HCT116 (cell line): Measurements from ENCODE around the gene C16orf74. TPM values are rescaled to one million over a fixed set of nuclear protein-coding genes. Genes with fewer than 3 reads are reported as not detected.

Source experiments
- ATAC-seq: fragments of 200-7000 bp; cut with Tn5 transposase; 2 replicates; pipeline ENCODE4 v1.9.1; 2020; ENCODE audit warnings: mild to moderate bottlenecking, moderate library complexity
- BruUV-seq: library from RNA; stranded (reverse); fragments of 400-500 nt; replicated peaks from 2 replicates; lab custom pipeline; 2021; lab: Mats Ljungman, UMichigan
- CTCF ChIA-PET: fragments of 300-600 bp; sonication (Branson Sonifier 250); formaldehyde crosslinking; loops from one replicate; lab custom pipeline; 2021; ENCODE audit warnings: antibody characterized with exemption; lab: Charles Lee
- POLR2A ChIA-PET: fragments of 300-600, 350-600 bp; sonication (Branson Sonifier 250); formaldehyde crosslinking; loops from one replicate; lab custom pipeline; 2021; ENCODE audit warnings: antibody characterized with exemption; lab: Charles Lee
- RAD21 ChIA-PET, 2 experiments: fragments of 300-600 bp; sonication (Branson Sonifier 250); formaldehyde crosslinking; loops; one replicate each; lab custom pipeline; 2023; ENCODE audit warnings: low total read pairs in 2 of 2; ENCODE audit not compliant: uncharacterized antibody in 2 of 2, unreplicated experiment in 2 of 2, low non-redundant PET in 1 of 2; lab: Charles Lee
- DNase-seq: peaks from one replicate; pipeline ENCODE4 v3.0.0-alpha.2; 2010; ENCODE audit warnings: low read depth, low spot score
- H2AFZ ChIP-seq: fragments of 200-600 bp; shearing (Covaris generic), sonication (generic); 2 replicates; pipeline ENCODE4 v1.6.1; 2017; ENCODE audit warnings: low read depth, mixed run types, mixed read lengths, antibody characterized with exemption, low read length; ENCODE audit not compliant: poor library complexity, severe bottlenecking
- H3K27ac ChIP-seq: 2 replicates; pipeline ENCODE4 v1.5.1; 2012; ENCODE audit warnings: low read depth, low read length
- H3K27me3 ChIP-seq: fragments of 200-600 bp; sonication (generic); 2 replicates; pipeline ENCODE4 v1.6.1; 2016; ENCODE audit warnings: mixed run types, low read length, mixed read lengths; ENCODE audit not compliant: insufficient read depth
- H3K36me3 ChIP-seq, 2 experiments: fragments of 200-500 bp in 1 of 2; fragments of 200-600 bp in 1 of 2; sonication (Bioruptor generic) in 1 of 2; sonication (generic) in 1 of 2; 2 replicates each; pipeline versions ENCODE4 v1.5.1 to v1.6.1; 2014 to 2016; ENCODE audit warnings: low read length in 2 of 2, inconsistent platforms in 1 of 2, mixed read lengths in 1 of 2, mixed run types in 1 of 2; ENCODE audit not compliant: insufficient read depth in 2 of 2, control insufficient read depth in 1 of 2
- H3K4me1 ChIP-seq, 2 experiments: fragments of 200-600 bp in 1 of 2; sonication (generic) in 1 of 2; 2 replicates each; pipeline versions ENCODE4 v1.5.1 to v1.6.1; 2012 to 2017; ENCODE audit warnings: low read length in 2 of 2, inconsistent platforms in 1 of 2, mild to moderate bottlenecking in 1 of 2, mixed read lengths in 1 of 2, mixed run types in 1 of 2, moderate library complexity in 1 of 2; ENCODE audit not compliant: insufficient read depth in 2 of 2, control insufficient read depth in 1 of 2
- H3K4me2 ChIP-seq: fragments of 200-600 bp; sonication (generic); 2 replicates; pipeline ENCODE4 v1.6.1; 2017; ENCODE audit warnings: mixed run types, low read length, mixed read lengths
- H3K4me3 ChIP-seq, 2 experiments: fragments of 200-600 bp in 1 of 2; sonication (generic) in 1 of 2; replicated peaks in 1 of 2; 2 replicates each; pipeline ENCODE4 v1.5.1; 2011 to 2016; ENCODE audit warnings: low read length in 2 of 2, control low read depth in 1 of 2, low read depth in 1 of 2, mild to moderate bottlenecking in 1 of 2, mixed read lengths in 1 of 2, mixed run types in 1 of 2
- H3K79me2 ChIP-seq: fragments of 200-600 bp; sonication (generic); 2 replicates; pipeline ENCODE4 v1.6.1; 2017; ENCODE audit warnings: mild to moderate bottlenecking, mixed run types, low read length, moderate library complexity, mixed read lengths; ENCODE audit not compliant: insufficient read depth
- H3K9ac ChIP-seq: fragments of 200-600 bp; sonication (generic); 2 replicates; pipeline ENCODE4 v1.6.1; 2016; ENCODE audit warnings: low read length, mixed read lengths
- H3K9me2 ChIP-seq: fragments of 200-600 bp; sonication (generic), shearing (Covaris generic); 2 replicates; pipeline ENCODE4 v1.6.1; 2017; ENCODE audit warnings: mixed run types, mild to moderate bottlenecking, moderate library complexity; ENCODE audit not compliant: insufficient read depth
- H3K9me3 ChIP-seq, 2 experiments: fragments of 200-500 bp in 1 of 2; fragments of 200-600 bp in 1 of 2; sonication (Bioruptor generic) in 1 of 2; sonication (generic) in 1 of 2; 2 replicates each; pipeline ENCODE4 v1.6.1; 2014 to 2017; ENCODE audit warnings: low read length in 2 of 2, mixed read lengths in 2 of 2, inconsistent platforms in 1 of 2, low read depth in 1 of 2, mild to moderate bottlenecking in 1 of 2, mixed run types in 1 of 2, moderate library complexity in 1 of 2; ENCODE audit not compliant: control insufficient read depth in 1 of 2, insufficient read depth in 1 of 2
- H4K20me1 ChIP-seq: fragments of 200-600 bp; sonication (generic), shearing (Covaris generic); 2 replicates; pipeline ENCODE4 v1.6.1; 2017; ENCODE audit warnings: mixed run types, mild to moderate bottlenecking, moderate library complexity; ENCODE audit not compliant: insufficient read depth
- CEBPB ChIP-seq: IDR thresholded peaks from 2 replicates; pipeline ENCODE4 v1.6.1; 2012; ENCODE audit warnings: low read depth
- FOSL1 ChIP-seq: IDR thresholded peaks from 2 replicates; pipeline ENCODE4 v1.6.1; 2012; ENCODE audit warnings: low read depth
- POLR2A ChIP-seq: IDR thresholded peaks from 2 replicates; pipeline ENCODE4 v1.7.0; 2011; ENCODE audit warnings: borderline replicate concordance; ENCODE audit not compliant: insufficient read depth, insufficient read length; ENCODE audit errors: extremely low read depth
- RAD21 ChIP-seq: IDR thresholded peaks from 2 replicates; pipeline ENCODE4 v1.6.1; 2012; ENCODE audit warnings: low read depth, mild to moderate bottlenecking
- YY1 ChIP-seq: IDR thresholded peaks from 2 replicates; pipeline ENCODE4 v1.6.1; 2011; ENCODE audit warnings: low read length, low read depth, moderate library complexity, mild to moderate bottlenecking; ENCODE audit not compliant: insufficient replicate concordance; ENCODE audit errors: extremely low read depth
- intact Hi-C: fragments of 100-400 bp; cut with micrococcal nuclease; formaldehyde crosslinking; loops from 2 replicates; pipeline ENCODE4 v1.10.0; 2022
- total RNA-seq: library from RNA; stranded (reverse); gene quantifications from one replicate; pipeline ENCODE4 v1.2.1, GENCODE V29; 2021; ENCODE audit not compliant: unreplicated experiment
- TF ChIP-seq, protein P1 (sequence below): IDR thresholded peaks from 2 replicates; pipeline ENCODE4 v1.6.1; 2012; ENCODE audit warnings: low read depth

The C16orf74 gene
- total RNA-seq, 1 experiment from 2014 or later: 30.0 TPM

DNA sequence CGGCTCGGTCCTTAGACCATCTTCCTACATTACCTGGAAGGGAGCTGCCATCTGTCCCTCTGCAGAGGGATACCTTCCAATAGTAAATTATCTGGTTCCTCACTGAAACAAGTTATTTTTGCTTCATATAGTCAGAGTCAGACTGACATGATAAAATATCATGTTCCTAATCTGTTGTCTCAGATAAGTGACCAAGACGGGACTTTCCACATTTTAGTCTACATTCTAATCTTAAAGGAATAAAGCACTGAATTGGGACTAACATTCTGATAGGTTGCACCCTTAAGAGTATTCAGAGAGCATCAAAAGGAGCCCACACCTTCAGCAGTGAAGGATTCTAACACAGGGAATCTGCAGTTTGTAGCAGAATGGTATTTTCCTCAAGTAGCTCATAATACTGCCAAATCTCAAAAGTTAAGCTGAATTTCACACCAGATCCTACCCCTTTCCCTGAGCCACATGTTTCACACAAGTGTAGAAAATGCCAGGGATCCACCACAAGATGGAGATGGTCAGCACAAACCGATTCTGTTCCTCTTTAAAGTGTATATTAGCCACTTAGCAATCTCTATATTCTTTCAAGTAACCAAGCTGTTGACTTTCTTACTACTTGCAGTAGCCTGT is 75.5 kb downstream of the C16orf74 start (continued):
- TF ChIP-seq, protein P1, sequence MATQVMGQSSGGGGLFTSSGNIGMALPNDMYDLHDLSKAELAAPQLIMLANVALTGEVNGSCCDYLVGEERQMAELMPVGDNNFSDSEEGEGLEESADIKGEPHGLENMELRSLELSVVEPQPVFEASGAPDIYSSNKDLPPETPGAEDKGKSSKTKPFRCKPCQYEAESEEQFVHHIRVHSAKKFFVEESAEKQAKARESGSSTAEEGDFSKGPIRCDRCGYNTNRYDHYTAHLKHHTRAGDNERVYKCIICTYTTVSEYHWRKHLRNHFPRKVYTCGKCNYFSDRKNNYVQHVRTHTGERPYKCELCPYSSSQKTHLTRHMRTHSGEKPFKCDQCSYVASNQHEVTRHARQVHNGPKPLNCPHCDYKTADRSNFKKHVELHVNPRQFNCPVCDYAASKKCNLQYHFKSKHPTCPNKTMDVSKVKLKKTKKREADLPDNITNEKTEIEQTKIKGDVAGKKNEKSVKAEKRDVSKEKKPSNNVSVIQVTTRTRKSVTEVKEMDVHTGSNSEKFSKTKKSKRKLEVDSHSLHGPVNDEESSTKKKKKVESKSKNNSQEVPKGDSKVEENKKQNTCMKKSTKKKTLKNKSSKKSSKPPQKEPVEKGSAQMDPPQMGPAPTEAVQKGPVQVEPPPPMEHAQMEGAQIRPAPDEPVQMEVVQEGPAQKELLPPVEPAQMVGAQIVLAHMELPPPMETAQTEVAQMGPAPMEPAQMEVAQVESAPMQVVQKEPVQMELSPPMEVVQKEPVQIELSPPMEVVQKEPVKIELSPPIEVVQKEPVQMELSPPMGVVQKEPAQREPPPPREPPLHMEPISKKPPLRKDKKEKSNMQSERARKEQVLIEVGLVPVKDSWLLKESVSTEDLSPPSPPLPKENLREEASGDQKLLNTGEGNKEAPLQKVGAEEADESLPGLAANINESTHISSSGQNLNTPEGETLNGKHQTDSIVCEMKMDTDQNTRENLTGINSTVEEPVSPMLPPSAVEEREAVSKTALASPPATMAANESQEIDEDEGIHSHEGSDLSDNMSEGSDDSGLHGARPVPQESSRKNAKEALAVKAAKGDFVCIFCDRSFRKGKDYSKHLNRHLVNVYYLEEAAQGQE: no peak
- TF ChIP-seq YY1 (no peak), POLR2A (no peak), RAD21 (peak; percentile 59), FOSL1 (no peak), CEBPB (no peak)

DNA sequence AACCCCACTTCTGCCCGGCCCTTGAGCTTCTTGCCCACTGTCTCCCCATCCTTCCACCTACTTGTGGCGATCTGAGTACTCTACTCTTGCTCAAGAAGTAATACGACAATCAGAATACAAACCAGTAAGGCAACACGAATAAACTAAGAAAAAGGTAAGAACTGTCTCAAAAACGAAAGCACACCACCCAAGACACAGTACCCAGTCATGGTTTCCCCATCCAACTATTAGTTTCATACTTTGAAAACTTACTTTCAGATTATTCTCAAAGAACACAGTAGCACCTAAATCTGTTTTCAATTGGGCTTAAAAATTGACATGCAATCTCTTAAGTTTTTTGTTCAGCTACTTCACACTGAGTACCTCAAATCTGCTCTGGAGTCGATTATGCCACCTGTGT is 76.1 kb downstream of the C16orf74 start:
- no peaks in the 10 kb centered on the region for H3K9me3 ChIP-seq
- ChIA-PET RAD21 (interaction anchor here in 1 of 2 experiments (0.6 kb wide), 1 partner anchor 111 kb away, joined by 3 read pairs; no protein-coding TSS in a partner anchor), CTCF (interaction anchor here (0.6 to 1.7 kb wide), 7 partner anchors 11 to 86 kb away, joined by 3 to 12 read pairs (median 4); no protein-coding TSS in a partner anchor), POLR2A (interaction anchor here (1.1 kb wide), 1 partner anchor 9 kb away, joined by 3 read pairs; no protein-coding TSS in a partner anchor)
- DNase-seq: no peak
- no peak for ATAC-seq
- no peaks in the 10 kb centered on the region for H3K4me1 ChIP-seq
- H3K4me2 ChIP-seq: no peak overlapping the region
- H2AFZ ChIP-seq: no peak overlapping the region
- H3K27ac ChIP-seq: no peak overlapping the region
- H3K9me2 ChIP-seq: no peaks in the 10 kb centered on the region
- H3K36me3 ChIP-seq: peaks cover 69 to 75% of the 10 kb centered on the region in 2 experiments; a peak in 3 of 4 replicates
- H3K9ac ChIP-seq: no peak overlapping the region
- no peak for TF ChIP-seq CEBPB
- TF ChIP-seq, all 23 proteins: peak for 0
- intact Hi-C loops: loop anchor here (1.0 to 2.0 kb wide), 2 partner anchors 44 to 84 kb away; no protein-coding TSS in a partner anchor
- no TSS peak for BruUV-seq
- H3K79me2 ChIP-seq: no peaks in the 10 kb centered on the region
- H4K20me1 ChIP-seq: peaks cover 1% of the 10 kb centered on the region; the same call in 1 of the 2 replicates
- H3K27me3 ChIP-seq: no peaks in the 10 kb centered on the region
- no peak overlapping the region for H3K4me3 ChIP-seq
